HG02870 (cell line): Measurements from ENCODE around the gene ACTN1.

Experiments
- ATAC-seq: cut with Tn5 transposase; IDR thresholded peaks from one replicate; pipeline ENCODE4 v1.9.1; 2021; ENCODE audit warnings: mild to moderate bottlenecking, moderate library complexity; ENCODE audit not compliant: unreplicated experiment

The ACTN1 gene

DNA sequence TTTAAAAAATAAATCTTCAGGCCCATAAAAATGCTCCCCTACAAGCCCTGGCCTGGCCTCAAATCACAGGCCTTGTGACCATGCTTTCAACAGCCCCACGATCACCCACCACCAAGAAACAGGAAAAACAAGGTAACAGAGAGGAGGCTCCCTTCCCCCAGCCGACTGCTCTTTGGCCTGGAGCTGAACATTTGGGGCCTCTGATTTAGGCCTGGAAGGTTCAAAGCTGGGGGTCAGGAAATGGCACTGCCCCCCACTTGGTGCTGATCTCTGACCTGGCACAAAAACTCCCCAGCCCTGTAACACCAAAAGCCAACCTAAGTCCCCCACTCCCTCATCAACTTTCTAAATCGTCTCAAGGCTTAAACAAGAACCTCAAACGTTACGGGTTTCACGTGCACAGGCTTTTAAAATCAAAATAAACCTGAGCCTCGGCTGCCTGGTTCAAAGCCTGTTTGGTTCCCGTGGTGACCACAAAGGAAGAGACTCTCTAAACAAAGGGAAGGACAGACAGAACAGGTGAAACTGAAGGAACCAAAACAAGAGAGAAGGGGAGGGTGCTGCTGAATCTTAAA is 9.0 kb downstream of the ACTN1 start:
- ATAC-seq, result no peak

DNA sequence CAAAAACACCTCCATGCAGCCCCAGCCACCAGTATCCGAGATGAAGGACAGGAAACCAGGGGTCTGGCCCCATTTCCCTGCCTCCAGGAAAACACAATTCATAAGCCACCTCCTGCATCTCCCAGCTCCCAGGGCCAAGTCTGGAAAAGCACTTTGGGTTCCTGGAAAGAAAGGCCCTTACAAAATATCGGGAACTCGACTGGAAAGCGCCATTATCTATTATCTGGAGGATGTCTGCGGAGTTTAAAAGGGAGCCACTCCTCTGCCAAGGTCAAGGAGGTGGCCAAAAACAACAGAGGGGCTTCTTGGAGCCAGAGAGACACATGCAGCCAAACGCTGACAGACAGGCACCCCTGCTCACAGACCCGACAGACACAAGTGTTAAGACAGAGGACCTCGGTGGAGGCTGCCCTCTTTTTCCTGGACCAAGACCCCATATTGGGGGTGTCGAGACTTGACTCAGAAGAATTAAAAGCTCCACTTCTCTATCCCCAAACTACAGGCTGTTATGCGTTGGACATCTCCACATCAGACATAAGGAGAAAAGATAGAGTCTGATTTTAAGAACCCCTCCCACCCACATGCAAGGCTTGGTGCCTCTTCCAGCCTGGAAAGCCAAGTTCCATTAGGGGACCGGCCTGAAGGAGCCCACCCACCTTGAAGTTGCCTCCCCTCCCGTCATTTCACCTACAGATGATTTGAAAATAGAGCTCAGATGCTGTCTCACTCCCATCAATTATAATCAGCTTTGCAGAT is 9.6 kb downstream of the ACTN1 start:
- no peak for ATAC-seq

DNA sequence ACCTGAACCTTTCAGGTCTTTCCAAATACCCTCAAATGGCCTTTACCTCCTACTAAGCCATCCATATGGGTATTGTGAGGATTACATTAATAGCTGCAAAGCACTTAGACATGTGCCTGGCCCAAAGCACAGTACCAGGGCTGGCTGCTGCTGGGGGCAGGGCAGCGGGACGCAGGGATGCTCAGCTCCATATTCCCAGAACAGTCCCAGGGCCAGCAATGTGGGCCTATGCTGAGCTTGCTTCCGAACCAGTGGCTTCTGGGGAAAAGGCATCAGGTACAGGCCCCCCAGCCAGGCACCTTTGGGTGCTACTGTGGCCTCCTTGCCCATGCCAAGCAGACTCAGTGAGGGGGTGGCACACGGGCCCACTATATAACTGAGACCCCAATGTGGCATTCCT is 10.4 kb downstream of the ACTN1 start:
- no peak for ATAC-seq

DNA sequence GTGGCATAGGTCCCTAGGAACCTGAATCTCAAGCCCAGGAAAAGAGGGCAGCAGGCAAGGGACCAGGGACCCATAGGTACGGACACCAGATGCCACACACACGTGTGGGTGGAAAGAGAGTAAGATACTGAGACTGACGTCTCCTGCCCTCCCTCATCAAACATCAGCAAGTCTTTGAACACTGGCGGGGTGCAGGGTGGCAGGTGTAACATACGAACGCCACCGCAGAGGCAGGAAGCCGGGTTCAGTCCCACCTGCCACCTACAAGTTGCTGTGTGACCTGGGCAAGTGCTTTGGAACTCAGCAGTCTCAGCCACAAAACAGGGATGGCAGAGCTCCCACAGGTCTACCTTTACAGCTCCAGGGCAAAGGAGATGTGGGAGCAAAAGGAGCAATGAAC is 11.1 kb downstream of the ACTN1 start:
- no peak for ATAC-seq

DNA sequence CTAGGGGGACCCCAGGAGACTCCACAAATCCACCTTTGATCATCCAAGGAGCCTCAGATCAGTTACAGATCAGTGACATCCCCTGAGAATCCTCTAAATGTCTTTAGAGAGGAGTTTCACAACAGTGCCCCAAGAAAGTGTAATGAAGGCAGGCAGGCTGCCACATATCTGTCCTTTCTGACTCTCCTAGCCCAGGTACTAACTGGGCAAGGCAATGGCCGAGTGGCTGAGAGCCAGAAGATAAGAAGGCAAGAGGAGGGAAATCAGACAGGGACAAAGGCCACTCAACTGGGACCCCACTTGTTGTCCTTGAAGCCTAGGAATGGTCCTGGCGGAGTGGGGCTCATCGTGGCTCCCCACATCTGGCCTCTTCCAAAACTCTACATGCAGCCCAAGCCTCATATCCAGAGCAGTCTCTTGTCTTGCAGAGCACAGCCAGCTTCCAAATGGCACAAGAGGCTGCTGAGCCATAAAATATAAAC is 11.6 kb downstream of the ACTN1 start:
- no peak for ATAC-seq

DNA sequence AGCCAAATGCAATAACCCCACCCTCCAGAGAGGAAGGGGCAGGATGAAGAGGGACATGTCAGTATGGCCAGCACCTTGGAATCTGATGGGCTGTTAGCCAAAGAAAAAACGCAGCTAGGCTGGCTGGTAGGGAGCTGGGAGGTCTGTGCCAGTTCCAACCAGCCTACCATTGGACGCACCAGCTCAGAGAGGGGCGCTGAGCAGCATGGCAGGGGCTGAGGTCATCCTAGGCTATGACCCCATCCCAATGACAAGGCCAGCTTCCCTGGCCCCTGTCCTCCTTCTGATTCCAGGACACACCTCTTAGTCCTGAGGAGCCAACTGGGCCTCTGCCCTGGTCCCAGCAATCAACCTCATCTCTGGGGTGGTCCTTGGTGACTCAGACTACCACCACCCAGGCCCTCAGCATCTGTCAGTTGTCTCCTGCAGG is 12.2 kb downstream of the ACTN1 start:
- no peak for ATAC-seq

DNA sequence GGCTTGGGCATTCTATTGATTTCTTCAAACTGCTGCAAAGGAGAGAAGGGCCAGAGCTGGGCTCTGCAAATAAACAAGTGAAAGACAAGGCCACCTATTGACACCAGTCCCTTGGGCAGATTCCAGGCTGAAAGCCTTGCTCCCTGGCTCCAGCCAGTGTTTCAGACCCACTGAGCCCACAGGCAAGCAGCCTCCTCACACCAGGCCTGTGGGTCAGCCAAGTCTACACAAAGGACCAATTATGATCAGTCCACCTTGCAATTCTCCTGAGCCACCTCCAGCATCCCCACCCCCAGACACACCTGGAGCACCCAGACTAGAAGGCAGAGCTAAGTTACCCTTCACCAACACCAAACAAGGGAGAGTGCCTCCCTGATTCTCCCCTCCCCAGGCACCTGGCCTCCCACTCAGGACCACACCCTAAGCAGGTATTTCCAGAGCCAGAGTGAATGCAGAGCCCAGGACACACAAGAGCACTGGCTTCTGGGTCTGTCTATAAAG is 13.8 kb downstream of the ACTN1 start:
- no peak for ATAC-seq

DNA sequence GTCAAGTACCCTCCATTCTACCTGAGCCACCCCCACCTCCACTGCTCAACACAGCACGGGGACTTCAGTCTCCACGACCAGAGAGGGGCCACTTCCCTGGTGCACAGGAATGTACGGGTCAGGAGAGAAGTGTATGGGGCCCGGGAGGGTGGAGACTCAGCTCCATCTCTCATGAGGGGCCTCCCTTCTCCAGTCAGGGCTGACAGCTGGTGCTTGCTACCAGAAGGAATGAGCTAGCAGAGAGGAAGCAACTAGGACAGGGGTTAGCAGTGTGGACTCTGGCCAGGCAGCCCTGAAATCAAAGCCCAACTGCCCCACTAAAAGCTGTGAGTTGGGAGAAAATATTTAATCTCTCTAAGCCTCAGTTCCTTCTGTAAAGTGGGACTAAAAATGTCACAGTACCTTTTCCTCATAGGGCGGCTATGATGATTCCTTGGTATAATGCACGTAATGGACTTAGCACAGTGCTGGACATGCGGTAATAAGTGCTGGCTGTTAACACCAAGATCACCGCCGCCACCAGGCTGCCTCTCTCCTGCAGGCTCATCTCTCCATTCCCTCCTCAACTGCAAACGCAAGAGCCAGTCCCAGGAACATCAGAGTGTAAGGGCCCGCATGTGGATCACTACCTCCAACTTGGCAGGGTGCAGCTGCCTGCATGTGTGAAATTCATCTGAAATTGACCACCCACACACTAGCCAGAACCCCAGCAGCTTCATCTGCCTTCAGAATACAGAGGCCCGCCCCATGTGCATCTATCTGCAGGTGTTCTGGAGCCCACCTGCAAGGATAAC is 14.6 kb downstream of the ACTN1 start:
- ATAC-seq, result no peak

DNA sequence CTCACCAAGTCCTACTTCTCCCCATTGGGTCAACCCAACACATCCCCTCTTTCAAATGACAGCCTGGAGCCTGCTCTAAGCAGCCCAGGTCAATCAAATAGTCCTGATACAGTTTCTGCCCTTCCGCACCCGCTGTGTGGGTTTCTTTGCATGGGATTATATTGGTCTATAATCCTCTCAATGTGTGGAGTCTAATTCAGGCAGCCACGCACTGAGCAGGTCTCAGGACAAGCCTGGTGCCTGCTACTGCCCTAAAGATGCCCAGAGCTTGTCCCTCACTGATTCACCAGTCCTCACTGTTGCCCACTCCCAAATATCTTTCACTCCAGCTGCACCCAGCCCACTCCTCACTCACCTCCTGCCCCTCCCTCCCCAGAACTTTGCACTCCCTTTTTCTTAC is 16.4 kb downstream of the ACTN1 start:
- no peak for ATAC-seq

DNA sequence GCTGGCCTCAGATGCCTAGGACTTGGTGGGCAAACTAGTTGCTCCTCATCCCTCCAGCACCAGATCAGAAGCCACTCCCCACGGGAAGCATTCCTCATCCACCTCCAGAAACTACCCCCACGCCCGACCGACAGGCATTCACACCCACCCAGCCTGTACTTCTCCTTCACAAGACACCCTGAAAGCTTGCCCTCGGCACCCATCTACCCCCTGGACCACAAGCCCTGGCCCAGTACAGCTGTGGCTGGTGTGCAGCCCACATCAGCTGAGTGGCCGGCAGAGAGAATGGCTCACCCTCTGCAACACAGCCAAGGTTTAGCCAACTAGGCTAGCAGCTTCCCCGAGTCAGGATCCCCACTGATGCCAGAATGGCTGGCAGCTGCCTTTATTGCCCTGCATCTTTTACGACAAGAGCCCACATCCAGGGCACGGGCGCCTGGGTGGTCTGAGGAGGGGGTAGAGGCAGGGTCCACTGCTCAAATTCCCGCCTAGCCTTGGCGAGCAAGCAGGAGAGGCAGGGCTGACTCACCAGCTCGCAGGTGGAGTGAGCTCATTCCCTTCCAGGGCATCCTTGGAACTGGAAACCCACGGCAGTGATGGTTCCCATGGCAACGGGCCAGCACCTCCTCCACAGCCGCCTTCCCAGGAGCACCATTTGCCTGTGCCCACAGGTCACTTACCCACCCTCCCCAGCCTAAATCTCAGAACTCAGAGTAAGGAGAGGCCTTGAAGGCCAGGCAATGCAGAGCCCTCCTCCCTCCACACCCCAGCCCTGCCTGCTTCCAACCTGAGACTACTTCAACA is 17.1 kb downstream of the ACTN1 start:
- ATAC-seq, result no peak

DNA sequence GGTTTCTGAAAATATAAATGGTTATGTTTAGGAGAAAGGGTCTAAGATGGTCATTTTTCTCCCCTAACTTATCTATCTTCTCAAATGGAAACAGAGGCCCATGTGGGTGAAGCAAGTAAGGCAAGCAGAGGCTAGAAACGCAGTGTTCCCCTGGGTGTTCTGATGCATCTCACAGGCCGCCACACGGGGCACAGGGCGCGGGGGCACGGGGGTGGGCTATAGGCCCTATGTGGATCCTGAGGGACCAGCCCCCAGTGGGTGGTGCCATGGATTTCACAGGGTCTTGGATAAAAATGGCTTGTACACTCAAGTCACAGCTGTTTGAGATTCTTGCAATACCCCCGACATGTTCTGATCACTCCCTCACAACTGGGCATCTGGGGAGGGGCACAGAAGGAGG is 17.7 kb downstream of the ACTN1 start:
- no peak for ATAC-seq

DNA sequence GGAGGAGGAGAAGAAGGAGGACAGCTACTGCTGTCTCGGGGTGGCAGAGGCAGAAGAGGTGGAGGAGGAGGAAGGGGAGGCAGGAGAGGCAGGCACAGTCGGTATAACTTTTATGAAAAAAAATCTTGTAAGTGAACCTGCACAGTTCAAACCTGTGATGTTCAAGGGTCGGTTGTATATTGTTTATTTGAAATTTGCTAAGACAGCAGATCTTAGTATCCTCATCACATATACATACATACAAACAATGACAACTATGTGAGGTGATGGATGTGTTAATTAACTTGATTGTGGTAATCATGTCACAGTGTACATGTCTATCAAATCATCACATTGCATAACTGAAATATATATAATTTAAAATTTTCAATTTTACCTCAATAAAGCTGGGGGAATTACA is 19.0 kb downstream of the ACTN1 start:
- no peak for ATAC-seq

DNA sequence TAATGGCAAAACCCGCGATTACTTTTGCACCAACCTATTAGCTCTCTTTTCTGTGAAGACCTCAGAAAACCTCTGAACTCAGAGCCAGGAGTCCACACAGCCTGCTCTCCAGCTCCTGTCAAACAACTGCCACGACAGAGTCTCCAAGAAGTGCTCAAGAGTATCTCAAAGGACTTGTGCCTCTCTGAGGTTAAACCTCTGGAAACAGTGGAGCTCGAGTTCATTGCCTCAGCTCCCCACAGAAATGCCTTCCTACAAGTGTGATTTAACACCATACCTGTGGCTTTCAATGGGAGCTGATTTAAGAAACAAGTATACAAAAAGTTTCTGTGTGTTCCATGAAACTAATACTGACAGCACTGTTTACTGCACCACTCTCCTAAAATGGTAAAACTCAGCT is 20.1 kb downstream of the ACTN1 start:
- no peak for ATAC-seq

DNA sequence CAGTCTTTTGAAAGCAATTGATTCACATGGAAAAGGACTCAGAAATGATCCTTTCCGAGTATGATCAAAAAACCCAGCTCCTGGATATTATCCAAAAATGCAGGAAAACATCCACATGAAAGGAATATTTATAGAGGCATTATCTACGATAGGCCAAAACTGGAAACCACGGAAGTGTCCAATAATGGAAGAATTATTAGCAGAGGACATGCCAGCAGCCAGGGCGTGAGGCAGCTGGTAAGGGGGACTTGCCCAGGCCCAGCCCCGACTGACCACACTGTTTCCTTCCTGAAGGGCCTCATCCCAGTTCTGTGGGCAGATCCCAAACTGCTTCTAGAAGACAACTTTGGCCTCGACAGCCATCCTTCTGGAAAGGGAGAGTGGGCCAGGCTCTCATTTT is 20.5 kb downstream of the ACTN1 start:
- ATAC-seq, result no peak

DNA sequence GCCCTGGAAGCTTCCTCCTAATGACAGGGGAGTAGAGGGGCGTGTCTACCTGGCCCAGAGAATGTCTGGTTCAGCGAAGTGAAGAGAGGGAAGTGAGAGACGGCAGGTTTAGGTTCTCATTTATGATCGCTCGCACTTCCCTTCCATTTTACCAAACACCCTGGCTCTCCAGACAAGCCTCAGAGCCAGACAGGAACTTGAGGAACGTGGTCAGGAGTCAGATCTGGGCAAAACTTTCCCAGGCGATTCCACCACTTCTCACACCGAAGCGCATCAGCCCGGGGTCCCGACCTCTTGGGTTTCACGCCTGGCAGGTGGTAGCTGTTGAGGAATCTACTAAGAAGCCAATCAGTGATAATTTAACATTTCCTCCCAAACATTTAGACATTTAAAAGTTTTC is 21.3 kb downstream of the ACTN1 start:
- no peak for ATAC-seq

DNA sequence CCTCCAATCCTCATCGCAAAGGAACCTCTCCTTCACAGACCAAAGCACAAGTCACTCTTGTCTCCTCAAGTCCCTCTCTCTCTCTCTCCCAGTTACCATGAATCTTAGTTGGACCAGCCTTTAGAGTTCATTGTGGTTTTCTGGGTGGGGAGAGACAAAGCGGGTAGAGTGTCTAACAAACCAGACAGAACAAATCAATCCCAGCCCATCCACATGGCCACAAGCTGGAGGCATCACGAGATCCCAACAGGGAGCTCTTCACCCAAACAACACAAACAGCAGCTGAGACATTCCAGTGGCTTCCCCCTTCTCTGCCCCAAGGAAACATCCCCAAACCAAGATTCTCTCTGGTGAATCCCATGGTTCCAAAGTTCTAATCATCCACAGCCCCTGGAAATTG is 22.4 kb downstream of the ACTN1 start:
- ATAC-seq, result no peak

DNA sequence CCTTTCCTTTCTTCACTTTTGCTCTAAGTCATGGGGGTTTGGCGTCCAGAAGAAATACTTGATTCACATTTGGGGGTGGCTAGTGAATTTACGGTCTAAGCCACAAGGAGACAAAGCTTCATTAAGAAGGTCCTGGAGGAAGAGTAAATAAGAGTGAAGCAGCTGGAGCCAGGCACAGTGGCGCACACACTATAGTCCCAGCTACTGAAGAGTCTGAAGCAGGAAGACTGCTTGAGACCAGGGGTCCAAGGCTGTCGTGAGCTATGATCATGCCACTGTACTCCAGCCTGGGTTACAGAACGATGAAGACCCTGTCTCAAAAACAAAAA is 23.3 kb downstream of the ACTN1 start:
- ATAC-seq, result no peak

DNA sequence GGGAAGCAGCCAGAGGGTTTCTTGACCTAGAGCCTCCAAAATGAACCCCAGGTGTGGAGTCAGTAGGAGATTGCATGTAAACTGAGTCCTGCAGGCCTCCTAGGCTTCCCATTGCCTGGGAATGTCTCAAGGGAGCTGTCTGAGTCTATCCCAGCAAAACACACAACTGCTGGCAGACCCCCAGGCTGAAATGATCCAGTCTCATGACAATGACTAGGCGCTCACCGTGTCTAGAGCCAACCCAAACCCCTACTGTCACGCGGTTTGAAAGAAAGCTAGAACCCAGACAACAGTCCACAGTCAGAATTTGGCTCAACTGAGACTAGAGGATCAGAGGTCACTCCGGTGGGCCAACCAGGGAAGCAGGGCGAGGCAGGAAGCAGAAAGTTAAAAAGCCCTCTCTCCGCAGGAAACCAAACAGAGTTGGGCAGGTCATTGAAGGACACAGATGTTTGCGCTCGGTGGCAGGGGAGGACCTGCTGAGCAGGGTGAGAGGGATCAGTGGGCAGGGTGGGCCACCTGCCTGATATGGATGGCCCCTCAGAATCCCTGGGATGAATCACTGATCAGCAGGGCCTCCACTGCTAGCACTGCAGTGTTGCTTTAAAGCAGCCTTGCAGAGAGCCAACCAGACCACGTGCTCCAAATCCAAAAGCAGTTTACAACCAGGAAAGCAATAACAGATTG is 23.8 kb downstream of the ACTN1 start:
- ATAC-seq, result no peak

DNA sequence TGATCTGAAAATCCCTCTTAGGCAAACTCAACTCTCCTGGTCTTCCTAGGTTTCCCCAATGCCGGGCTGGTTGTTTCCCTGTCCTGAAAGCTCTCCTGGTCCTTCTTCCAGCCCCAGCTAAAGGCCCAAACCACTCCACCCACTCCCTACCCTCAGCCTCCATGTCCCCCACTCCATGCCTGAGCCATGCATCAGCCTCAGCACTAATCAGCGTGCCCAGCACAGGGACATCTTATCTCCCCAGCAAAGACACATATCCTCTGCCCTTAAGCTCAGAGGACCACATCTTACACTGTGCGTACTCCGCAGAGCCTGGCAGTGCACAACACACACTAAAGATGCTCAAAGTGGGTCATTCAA is 25.9 kb downstream of the ACTN1 start:
- ATAC-seq, result no peak

DNA sequence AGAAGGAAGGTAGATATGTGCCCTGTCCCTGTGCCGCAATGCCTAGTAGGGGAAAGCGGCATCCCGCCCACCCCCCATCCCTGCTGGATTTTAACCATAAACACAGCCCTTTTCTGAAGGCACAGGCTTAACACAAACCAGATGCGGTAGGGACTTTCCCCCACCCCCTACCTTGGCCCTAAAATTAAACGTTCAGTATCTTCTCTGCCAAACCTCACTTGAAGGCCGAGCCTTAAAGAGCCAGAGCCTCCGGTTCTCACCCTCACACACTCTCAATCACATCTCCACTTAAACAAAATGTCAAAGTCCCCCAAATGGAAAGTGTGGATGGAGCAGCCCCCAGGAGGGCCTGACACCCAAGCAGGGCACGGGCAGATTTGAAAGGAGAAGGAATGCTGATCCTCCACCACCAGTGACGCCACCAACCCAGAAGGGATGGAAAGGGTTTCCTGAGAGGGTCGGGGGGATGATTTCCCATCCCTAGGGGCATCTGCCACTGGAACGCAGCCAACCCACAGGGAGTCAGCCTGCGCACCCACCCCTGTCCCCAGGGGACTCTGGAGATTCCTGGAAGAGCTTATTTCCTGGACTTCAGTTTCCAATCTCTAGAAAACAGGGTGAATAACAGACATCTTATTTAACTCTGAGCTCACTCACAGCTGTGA is 26.4 kb downstream of the ACTN1 start:
- ATAC-seq, result no peak
